Measurements from ENCODE around the gene MESP1.

Gene MESP1

DNA sequence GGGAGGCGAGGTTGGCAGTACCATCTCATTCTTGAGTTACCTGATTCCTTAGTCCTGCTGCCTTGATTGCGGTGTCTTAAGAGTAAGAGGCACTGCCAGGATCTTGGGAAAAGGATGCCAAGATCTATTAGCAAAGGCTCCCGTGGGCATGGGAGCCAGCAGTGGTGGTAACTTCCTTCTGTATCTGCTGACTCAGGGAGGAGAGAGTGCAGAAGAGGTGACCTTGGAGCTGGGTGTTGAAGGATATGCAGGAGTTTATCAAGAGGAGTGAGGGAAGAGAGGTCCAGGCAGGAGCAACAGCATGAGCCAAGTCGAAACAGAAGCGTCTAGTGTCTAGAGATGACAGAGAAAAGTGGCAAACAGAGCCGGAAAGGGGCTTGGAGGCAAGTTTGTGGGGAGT, 29.6 kb upstream of the MESP1 start:
- DNase-seq: no peak

DNA sequence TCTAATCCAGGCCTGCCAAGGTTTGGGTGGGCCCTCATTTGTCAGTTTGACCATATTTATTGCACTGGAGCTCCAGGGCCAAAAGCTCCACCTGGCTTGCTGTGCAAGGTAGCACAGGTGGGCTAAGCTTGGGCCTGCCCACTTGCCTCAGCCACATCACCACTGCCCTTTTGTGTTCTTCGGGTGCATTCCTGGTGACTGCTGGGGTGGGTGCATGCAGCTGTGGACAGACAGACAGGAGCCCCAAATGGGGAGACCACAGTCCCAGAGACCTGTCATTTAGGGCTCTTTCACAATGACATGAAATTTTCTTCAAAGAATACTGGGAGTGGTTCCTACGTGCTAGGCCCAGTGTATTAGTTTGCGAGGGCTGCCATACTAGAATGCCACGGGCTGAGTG, 27.8 kb upstream of the MESP1 start:
- DNase-seq: no peak

DNA sequence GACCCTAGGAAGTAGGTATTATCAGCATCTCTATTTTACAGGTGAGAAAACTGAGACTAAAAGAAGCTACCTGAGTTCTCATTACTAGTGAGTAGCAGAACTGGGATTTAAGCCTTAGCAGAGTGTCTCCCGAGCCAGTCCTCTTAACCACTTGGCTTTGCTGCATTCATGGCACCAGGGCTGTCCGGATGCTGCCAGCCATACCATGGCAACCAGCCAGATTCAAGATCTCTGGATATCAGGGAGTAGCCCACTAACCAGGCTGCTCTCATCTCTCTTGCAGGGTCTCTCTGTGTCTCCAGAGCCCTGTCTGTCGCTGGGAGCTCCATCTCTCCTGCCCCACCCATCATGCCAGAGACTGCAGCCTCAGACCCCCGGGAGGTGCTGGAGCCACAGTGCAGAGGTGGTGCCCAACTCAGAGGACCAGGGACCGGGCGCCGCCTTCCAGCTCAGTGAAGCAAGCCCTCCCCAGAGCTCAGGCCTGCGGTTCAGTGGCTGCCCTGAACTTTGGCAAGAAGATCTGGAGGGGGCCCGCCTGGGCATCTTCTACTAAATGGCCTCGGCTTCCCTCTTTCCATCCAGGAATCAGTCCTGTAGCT, 26.8 kb upstream of the MESP1 start:
- DNase-seq: peak in 7 of 14 donors; percentile 10 to 57 (median 23)

DNA sequence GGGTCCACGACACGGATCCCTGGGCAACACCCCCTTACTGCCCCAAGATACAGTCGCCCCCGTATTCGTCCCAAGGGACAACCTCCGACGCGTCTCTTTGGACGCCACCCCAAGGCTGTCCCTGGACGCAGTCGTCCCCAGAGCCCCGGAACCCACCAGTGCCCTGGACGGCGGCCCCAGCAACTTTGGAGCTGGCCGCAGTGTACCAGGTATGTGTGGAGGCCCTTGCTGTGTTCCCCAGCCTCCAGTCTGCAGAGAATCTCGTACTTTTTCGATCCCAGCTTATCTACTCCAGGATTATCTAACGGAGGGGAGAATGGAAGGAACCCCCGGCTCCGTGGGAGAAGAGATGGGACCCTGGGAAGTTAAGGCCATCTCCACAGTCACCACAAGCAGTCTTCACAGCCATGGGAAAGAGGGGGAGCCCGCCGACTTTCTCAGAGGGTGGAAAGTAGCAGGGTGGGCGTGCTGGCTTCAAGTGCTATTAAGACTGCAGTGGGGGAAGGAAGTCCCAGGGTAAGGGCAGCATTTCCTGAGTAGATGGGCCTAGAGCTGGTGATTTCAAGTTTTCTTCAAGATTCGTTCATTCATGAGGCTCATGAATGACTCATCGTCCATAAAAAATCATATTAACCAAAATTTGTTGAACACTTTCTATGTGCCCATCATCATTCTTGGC, 26.2 kb upstream of the MESP1 start:
- peak in 1 of 14 donors; percentile 26 for DNase-seq

DNA sequence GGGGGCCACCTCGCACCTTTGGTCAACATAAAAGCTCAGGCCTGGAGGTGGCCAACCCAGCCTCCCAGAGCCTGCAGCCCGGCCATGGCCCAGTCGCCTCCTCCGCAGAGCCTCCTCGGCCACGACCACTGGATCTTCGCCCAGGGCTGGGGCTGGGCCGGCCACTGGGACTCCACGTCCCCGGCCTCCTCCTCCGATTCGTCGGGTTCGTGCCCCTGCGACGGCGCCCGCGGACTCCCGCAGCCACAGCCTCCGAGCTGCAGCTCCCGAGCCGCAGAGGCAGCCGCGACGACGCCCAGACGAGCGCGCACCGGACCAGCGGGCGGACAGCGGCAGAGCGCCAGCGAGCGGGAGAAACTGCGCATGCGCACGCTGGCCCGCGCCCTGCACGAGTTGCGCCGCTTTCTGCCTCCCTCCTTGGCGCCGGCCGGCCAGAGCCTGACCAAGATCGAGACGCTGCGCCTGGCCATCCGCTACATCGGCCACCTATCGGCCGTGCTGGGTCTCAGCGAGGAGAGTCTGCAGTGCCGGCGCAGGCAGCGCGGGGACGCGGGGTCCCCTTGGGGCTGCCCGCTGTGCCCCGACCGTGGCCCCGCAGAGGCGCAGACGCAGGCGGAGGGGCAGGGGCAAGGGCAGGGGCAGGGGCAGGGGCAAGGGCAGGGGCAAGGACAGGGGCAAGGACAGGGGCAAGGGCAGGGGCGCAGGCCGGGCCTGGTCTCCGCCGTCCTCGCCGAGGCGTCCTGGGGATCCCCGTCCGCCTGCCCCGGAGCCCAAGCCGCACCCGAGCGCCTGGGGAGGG, 25.4 kb upstream of the MESP1 start, which contains the start of gene MESP2:
TSS of gene MESP2 (plus strand) at position 59 of the 799 bp plus-strand sequence. CDS start at position 85, 26 bp downstream.
- DNase-seq: peak in 12 of 14 donors; percentile 30 to 76 (median 48)

DNA sequence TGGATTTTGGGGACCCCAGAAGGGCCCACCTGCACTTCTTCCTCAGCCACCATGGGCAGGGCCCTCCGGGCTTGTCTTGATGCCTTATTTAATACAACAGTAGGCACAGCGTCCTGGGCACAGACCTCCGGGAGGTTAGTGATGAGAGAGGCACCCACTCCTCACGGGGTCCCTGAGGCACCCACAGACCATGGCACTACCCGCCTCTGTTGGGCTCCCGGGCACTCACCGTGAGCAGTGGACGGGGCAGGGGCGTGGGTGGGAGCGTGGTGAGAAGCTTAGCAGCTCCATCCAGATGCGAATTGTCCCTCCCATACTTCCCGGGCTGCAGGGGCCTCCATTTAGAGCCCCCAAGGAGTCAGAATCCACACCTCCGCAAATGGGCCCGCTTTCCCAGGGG, 24.8 kb upstream of the MESP1 start:
- no peak for DNase-seq

DNA sequence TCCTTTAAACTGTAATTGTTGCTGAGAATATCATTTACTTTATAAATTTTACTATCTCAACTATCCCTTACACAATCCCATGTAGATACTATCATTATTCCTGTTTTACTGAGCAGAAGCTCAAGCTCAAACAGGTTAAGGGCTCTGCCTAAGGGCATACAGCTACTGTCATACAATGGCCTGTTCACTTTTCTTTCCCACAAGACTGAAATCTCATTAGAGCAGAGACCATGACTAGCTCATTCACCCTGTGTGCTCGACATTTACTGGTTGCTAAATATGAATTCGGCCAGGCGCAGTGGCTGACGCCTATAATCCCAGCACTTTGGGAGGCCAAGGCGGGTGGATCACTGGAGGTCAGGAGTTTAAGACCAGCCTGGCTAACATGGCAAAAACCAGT, 23.4 kb upstream of the MESP1 start:
- no peak for DNase-seq

DNA sequence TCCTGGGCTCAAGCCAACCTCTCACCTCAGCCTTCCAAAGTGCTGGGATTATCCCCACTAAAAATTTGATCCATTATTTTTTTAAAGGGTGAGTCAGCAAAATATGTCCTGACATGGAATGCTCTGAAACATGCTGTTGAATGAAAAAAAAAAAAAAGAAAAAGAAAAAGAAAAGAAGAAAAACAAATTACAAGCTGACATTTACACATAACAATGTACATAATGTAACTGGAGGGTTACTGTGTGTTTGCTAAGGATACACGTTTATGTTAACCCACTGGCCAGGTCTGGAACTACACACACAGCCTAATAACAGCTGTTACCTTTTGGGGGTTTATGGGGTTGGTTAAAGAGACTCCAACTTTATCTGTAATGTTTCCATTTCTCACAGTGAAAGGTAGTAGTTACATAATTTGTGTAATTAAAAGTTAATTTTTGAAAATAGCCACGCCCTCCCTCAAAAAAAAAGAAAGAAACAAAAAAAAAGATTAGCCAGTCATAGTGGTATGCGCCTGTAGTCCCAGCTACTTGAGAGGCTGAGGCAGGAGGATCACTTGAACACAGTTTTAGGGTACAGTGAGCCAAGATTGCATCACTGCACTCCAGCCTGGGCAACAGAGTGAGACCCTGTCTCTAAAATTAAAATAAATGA, 22.0 kb upstream of the MESP1 start:
- DNase-seq: no peak

DNA sequence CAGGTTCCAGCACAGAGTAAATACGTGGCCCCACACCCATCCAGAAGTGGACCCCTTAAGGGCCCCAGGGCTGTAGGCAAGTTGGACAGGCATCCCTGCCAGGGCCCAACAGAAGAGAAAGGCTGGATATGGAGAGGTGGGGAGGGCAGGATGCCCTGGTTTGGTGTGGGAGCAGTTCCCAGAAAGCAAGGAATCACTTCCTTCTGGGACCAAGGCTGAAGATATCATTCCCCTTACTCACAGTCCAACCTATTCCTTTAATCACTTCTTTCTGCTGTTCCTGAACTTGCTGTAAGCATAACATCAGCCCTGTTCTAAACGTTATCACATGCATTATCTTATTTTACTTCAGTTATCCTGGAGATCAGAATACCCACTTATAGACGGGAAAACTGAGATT, 19.0 kb upstream of the MESP1 start:
- no peak for DNase-seq

DNA sequence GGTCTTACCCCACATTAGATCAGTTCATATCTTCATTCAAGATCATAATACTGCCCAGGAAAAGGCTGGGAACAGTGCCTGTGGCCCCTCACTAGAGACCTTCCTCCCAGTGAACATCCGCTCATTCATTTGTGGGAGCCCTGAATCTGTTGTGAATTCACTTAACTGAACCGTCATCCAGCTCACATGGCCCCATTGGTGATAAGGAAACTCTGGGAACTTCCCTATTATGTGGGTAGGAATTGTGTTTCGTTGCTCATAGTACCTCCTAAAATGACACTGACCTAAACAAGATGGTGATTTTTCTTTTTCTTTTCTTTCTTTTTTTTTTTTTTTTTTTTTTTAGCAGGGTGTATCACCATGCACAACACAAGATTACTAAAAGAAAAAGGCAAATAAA, 18.3 kb upstream of the MESP1 start:
- DNase-seq: no peak

DNA sequence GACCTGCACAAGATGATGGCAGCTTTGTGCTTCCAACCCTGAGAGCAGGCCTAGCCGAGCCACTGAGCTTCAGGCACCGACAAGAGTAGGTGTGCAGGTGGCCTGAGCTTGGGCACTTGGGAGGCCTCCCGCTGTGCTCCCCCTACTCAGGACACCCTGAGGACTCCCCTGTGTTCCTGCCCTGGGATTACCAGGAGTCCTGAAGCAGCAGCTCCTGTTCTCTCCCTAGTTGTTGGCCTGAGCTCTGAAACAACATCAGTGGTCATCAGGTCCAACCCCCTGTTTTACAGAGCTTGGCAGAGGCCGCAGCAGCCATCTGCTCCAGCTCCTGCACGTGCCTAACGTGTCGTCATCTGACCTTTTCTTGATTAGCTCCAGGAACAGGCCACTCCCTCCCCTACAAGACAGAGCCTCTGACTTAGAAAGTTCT, 17.0 kb upstream of the MESP1 start:
- no peak for DNase-seq

DNA sequence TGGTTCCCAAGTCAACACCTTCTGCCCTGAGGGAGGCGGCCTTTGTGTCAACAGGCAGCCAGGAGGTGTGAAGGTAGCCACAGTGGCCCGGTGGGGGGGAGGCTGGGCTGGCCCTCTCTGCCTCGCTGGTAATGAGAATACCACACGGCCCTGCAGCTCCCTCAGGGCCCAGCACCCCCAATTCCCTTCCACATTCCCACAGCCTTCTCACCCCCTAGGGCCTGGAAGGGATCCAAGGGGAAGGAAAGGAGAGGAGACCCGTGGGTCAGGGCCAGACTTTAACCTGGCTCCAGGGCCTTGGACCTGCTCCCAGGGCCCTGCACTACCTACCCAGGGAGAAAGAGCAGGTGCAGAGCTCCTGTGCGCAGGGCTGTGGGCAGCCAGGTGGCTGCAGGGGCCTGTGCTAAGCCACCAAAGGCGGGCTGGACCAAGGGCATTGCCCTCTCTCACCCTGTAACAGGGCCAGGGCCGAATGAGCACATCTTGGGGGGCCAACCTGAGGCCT, 16.4 kb upstream of the MESP1 start:
- no peak for DNase-seq

DNA sequence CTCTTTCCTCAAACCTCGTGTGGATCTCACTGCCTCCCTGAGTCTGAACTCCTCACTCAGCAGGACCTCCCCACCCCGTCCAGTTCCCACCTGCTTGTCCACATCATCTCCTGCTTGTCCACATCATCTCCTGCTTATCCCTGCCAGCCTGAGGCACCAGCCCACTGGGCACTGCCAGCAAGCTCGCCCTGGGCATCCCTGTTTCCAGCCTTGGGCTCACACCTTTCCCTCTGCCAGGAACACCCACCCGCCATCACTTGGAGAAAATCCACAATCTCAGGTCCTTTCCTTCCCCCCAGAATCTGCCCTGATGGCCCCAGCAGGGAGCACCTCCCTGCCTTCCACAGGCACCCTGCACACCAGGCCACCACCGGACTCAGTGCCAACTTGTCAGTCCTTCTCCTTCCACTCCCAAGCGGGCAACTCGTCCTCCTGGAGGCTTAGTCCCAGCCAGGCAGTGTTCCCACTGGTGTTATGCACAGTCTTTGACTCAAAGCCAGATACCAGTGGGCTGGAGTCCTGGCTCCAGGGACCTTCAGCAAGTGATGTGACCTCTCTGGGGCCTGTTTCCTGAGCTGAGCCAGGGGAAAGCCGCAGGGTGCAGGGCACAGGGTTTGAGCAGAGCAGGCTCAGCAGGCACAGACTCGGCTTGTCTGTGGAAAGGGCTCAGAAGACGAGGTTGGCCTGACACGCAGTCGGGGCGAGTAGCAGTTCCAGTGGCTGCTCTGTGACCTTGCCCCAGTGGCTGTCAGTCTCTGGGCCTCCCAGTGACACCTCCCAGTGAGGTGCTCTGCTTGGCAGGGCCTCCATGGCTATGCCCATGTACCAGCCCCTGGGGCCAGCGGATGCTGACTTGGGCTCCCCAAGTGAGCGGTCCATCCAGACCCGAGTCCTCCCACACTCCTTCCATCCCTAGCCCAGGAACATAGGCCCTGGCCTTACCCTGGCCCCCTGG, 15.6 kb upstream of the MESP1 start:
- DNase-seq: peak in 1 of 14 donors; percentile 9

DNA sequence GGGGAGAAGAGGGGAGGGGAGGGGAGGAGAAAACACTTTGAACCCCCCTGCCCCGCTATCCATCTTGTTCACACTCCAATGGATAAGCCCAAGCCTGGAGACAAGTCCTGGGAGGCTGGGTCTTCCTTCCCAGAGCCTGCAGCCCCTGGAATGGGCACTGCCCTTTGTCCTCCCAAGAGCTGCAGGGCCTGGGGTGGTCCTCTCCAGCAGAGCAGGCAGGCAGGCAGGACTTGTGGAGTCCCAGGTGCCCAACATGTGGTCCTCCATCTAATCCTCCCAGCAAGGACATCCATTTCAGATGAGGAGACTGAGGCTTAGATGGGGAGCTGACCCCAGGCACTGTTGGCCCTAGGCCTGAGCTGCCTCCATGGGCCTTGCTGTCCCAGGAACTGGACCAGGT, 14.6 kb upstream of the MESP1 start:
- no peak for DNase-seq

DNA sequence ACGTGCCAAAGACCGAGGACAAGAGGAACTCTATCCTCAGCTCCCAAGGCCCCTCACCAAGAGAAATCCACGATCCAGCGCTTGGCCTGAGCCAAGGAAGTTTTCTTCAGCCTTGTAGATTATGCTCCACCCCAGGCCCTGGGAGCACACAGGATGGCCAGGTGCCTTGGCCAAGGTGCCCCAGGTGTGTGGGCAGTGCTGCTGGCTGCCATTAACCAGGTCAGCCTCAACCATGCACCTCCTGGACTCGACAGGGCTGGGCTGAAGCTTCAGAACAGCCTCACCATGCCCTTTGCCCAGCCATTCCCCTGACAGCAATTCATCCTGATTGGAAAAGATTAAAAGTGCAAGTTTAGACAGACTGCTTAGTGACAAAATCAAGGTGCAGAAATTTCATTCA, 10.9 kb upstream of the MESP1 start:
- DNase-seq: no peak

DNA sequence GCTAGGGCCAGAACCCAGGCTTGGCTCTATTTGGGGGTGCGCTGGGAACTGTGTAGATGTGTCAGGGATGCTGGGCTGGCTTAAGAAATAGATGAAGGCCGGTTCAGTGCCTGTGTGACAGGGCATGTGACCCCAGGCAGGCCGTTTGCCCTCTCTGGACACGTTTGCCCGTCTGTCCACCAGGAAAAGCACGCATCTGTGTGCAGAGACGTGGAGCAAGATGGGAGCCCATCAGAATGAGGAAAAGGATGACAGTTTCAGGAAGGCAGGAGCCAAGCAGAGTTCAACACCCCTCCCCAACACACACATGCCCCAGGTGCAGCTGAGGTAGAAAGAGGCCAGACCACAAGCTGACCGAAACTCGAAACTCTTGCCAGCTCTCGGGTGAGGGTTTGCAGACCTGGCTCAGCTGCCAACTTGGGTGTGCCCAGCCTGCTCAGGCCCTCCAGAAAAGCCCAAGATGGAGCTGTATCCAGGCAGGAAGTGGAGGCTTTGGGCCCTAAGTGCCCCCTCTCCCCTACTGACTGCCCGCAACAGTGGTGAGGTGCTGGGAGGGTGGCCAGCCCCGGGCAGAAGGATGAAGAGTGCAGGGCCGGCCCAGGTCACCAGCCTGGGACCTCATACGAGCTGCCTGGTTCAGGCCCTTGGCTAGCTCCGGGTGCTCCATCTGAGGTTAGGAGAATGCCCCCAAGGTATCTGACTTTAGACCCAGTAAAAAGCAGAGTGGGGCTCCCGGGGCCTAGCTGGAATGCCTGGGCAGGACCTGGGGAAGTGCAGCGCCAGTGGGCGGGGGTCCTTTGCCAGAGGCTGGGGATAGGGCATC, 10.2 kb upstream of the MESP1 start:
- DNase-seq: no peak

DNA sequence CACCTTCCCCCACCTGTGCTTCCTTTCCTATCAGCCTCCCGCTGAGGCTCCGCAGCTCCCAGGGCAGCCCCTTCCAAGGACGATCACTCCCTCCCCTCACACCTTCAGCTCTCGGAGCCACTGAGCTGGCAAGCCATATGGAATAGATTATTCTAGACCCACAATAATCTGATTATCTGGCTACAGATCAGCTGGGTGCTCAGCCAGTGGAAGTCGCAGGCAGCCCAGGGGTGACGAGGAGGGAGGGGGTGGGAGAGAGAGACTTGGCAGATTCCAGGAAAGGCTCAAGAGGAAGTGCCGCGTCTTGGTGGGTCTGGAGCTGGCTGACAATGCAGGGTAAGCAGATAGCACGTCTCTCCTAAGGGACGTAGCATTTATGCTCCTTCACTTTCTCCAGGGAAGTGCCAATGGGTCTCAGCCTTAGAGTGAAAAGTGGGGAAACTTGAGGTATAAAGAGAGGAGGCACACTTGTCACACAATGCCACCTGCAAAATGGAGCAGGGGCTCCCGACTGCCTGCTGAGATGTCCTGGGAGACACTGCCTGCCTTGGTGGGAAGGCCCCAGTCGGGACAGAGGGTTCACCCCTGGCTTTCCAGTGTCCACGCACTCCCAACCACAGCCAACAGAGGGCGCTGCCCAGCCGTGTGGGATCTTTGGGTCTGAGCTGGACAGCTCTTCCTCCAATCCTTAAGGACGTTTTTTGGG, 9.4 kb upstream of the MESP1 start:
- DNase-seq: peak in 12 of 14 donors; percentile 15 to 81 (median 42)

DNA sequence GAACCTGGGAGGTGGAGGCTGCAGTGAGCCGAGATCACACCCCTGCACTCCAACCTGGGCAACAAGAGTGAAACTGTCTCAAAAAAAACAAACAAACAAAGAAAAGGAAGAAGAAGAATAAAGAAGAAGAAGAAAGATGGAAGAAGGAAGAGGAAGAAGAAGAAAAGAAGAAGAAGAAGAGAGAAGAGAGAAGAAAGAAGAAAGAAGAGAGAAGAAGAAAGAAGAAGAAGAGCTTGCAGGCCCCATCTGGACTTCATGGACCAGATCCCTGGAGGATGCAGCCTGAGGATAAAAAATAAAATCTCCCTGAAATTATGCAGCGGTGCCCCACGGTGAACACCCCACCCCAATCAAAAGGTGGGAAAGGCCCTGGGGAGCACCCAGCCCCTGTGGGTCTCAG, 8.8 kb upstream of the MESP1 start:
- no peak for DNase-seq

DNA sequence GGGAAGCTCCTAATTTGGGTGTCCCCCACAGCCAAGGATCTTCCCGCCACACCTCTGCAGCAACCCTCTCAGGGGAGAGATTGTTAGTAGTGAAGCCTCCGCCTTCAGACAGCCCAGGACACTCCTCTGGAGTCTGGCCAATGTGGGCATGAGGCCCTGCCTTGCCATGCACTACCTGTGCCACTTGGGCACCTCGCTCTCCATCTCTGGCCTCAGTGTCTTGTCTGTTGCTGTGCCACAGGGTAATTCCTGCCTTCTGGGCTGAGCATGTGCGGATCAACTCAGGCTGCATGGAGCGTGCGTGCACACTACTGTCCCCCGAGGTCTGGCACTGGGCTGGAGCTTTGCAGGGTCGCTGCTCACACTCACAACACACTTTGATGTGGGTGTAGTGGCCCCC, 7.9 kb upstream of the MESP1 start:
- no peak for DNase-seq

DNA sequence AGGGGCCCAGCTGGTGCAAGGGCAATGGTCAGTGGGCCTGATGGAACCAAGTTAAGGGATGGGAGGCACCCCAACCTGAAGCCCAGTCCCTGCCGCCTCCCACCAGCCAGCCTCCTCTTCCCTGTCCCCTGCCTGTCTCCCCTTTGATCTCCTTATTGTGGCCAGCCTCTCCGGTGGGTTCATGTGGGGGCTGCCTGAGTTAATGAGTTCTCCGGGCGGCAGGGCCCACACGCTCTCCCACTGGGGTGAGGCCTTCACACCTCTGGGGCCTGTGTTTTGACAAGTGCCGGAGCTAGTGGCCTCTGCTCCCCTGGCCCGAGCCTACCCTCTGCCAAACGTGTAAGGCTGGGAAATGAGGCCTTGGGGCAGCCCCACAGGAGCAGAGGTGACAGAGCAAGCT, 7.2 kb upstream of the MESP1 start:
- DNase-seq: no peak
